Testis (tissue), 5 donors: Measurements from ENCODE around the gene DNHD1. TPM values are rescaled to one million over a fixed set of nuclear protein-coding genes. Genes with fewer than 3 reads are reported as not detected.

ENCODE experiments used
- DNase-seq: peaks from one replicate; pipeline ENCODE4 v3.0.0-alpha.2; 2019
- H3K27ac ChIP-seq, 2 donors: fragments of 200-600 bp; sonication (generic); one replicate each; pipeline ENCODE4 v1.5.1; 2019
- H3K27me3 ChIP-seq: fragments of 200-600 bp; sonication (generic); one replicate; pipeline ENCODE4 v1.5.1; 2019
- H3K36me3 ChIP-seq: fragments of 200-600 bp; sonication (generic); one replicate; pipeline ENCODE4 v1.5.1; 2017; ENCODE audit warnings: low read depth; ENCODE audit errors: missing control alignments
- H3K4me1 ChIP-seq: fragments of 200-600 bp; sonication (generic); one replicate; pipeline ENCODE4 v1.5.1; 2019
- H3K4me3 ChIP-seq, 2 donors: fragments of 200-600 bp; sonication (generic); one replicate each; pipeline ENCODE4 v1.5.1; 2017 to 2019
- H3K9me3 ChIP-seq: fragments of 200-600 bp; sonication (generic); one replicate; pipeline ENCODE4 v1.5.1; 2017
- POLR2A ChIP-seq: fragments of 450-650 bp; IDR thresholded peaks from one replicate; pipeline ENCODE4 v1.6.1; 2017; ENCODE audit warnings: antibody characterized with exemption, mild to moderate bottlenecking, moderate library complexity
- WGBS, 2 donors: methylation state at CpG; one replicate each; pipeline ENCODE4 v1.1.5; 2018; 5-methylcytosine and 5-hydroxymethylcytosine counted together
- intact Hi-C: fragments of 100-400 bp; cut with DNase I; formaldehyde crosslinking; loops from one replicate; pipeline ENCODE4 v1.15.1; 2023; ENCODE audit warnings: low total_unique reads
- long read RNA-seq, 2 donors: transcript quantifications; one replicate each; lab custom pipeline, GENCODE V29; 2026
- polyA plus RNA-seq: library from polyadenylated mRNA; stranded (reverse); fragments of 350-450 nt; fragmentation: Illumina TruSeq; extraction: RNeasy Lipid Tissue Mini Kit (QIAGEN cat#74804); gene quantifications from one replicate; pipeline ENCODE4 v1.2.3, GENCODE V29; 2014; ENCODE audit warnings: low read depth, low replicate concordance; ENCODE audit not compliant: insufficient read depth
- total RNA-seq, 2 donors: library from RNA; depleted of rRNA; stranded (reverse); fragments of >200 nt; gene quantifications; one replicate each; pipeline ENCODE4 v1.2.3, GENCODE V29; 2016
- TF ChIP-seq, protein P1 (sequence below), 3 experiments: fragments of 450-650 bp in 2 of 3; fragments of 200-600 bp in 1 of 3; sonication (generic) in 1 of 3; IDR thresholded peaks; one replicate each; pipeline ENCODE4 v1.5.1; 2016 to 2019; ENCODE audit warnings: antibody characterized with exemption in 3 of 3, mild to moderate bottlenecking in 2 of 3, moderate library complexity in 1 of 3

DNHD1 gene, protein sequence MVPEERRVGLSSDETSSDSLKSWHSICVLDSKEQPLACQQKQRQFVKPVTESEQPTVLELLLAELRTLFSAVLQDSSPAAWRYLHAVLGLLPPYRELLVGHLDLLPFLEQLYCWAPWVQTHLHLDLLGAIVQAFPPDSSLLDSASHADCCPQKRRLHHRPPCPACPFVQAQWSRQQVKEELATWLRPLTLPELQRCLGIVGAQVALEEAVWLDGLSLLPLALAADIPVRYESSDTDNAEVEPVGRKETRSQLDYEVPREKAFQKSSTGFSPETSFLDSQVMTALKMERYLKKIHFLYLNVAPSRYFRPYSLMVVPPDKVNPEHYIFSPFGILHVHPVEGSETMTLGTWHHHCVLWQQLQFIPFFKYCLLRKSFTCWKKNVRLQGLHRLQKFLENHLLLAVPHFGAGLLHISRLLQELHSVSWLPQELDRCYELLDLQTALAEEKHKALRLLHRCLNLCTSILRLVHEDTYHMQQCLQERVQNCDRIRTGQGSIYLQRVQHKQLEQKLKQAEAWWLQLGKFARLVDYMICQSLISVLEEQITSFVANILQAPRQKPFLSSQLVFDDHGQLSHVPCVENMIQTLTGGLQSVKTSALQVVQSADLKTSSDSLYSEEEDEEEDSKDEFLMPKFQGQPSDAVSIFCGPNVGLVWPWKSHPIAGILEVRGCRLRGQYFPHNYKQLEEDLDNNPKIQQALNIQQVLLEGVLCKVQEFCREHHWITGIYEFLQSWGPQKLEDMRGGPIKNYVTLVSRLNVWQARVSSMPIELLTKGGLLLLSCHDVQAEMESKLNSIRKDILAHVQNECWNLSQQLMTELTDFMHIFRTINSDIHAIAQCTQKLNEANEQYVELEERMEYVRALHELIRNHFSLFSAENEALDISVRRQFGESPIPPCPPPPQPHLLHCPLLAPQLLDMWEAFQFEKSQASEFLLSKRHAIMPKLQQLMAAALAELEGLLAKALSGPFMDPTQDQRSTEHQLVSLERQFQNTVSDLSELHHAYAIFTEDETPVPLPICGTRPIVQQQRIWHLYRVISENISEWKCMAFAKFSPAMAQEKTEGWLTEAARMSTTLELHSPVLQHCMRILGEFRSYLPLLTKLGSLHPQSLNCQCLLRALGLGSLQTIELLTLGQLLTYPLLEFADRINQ (N-terminal part only)
- total RNA-seq (100 to 1,000 TPM in 1 of 2 donors, 10 to 100 TPM in 1; 66.3 to 103 TPM), polyA plus RNA-seq (83.2 TPM)
- long read RNA-seq, donor 1, partial matches to known transcripts, result 0 of 1 reads
- long read RNA-seq, donor 1, other reads (novel, unspliced or antisense), result 0 of 1 reads
- long read RNA-seq, donor 2, partial matches to known transcripts, result 57 of 149 reads
- long read RNA-seq, donor 2, other reads (novel, unspliced or antisense), result 92 of 149 reads

- Histone ChIP-seq H3K36me3 (no peaks in the 10 kb centered on the region), H3K4me3 (peak within 1 kb of the TSS; percentile 34), H3K4me1 (peaks cover 5% of the 10 kb centered on the region), H3K9me3 (no peaks in the 10 kb centered on the region), H3K27me3 (no peaks in the 10 kb centered on the region), H3K27ac (no peak within 1 kb of the TSS)
- WGBS, 2 donors, result 27 to 43% methylated on average over 27 to 33 of the region's 33 CpGs
- no peak for TF ChIP-seq POLR2A
- TF ChIP-seq, protein P1, sequence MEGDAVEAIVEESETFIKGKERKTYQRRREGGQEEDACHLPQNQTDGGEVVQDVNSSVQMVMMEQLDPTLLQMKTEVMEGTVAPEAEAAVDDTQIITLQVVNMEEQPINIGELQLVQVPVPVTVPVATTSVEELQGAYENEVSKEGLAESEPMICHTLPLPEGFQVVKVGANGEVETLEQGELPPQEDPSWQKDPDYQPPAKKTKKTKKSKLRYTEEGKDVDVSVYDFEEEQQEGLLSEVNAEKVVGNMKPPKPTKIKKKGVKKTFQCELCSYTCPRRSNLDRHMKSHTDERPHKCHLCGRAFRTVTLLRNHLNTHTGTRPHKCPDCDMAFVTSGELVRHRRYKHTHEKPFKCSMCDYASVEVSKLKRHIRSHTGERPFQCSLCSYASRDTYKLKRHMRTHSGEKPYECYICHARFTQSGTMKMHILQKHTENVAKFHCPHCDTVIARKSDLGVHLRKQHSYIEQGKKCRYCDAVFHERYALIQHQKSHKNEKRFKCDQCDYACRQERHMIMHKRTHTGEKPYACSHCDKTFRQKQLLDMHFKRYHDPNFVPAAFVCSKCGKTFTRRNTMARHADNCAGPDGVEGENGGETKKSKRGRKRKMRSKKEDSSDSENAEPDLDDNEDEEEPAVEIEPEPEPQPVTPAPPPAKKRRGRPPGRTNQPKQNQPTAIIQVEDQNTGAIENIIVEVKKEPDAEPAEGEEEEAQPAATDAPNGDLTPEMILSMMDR (IDR thresholded peaks at IDR 0.05), result no peak
- intact Hi-C loops, result no loop called here
- DNase-seq, result no peak
Observed at GRCh38 chr11:6497069-6497839, at the start of gene DNHD1. Gene DNHD1, plus strand, starts transcription at chr11:6497280. Its CDS starts 936 bp downstream, at chr11:6498216.

DNA sequence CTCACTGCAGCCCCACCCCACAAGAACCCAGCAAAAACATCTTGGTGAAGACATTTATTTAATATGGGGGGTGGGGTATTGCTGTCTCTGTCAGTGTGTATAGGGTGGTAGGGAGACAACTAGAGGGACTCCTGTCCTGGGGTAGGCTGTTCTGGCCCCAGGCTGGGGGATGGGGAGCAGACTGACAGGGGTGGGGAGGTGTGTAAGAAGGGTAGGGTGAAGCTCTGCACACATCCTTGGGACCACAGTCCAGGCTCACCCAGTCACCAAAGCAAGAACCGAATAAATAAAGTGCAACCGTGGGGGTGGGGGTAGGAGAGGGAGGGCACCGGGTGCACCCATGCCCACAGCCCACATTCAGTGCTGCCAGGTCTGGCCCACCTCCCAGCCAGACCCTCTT, 48.5 kb upstream of the DNHD1 start:
- H3K4me3 ChIP-seq, result no peak overlapping the region
- no peak for TF ChIP-seq POLR2A
- TF ChIP-seq, protein P1 (IDR thresholded peaks at IDR 0.05), result no peak
- H3K27ac ChIP-seq, result no peak overlapping the region
- H3K9me3 ChIP-seq, result no peaks in the 10 kb centered on the region
- no peaks in the 10 kb centered on the region for H3K27me3 ChIP-seq
- 85 to 95% methylated on average over 3 of the region's 3 CpGs for WGBS, 2 donors
- intact Hi-C loops, result no loop called here
- H3K36me3 ChIP-seq, result no peaks in the 10 kb centered on the region
- H3K4me1 ChIP-seq, result no peaks in the 10 kb centered on the region
- DNase-seq, result no peak

DNA sequence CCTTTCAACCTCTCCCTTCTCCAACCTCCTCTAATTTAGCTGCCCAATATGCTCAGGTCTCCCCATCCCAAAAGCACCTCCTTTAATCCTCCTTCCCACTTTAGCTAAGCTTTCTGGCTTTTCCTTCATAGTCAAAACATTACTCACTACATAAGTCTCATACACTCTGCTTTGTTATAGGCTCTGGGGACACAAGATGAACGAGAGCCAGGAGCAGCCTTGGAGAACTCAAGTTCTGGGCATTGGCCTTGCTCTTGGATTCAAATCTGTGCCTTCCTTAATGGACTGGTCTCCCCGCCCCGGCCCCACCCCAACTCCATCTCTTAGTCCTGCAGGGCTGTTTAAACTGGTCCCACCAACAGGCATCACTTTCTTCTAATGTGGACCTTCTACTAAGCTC, 44.9 kb upstream of the DNHD1 start:
- no peaks in the 10 kb centered on the region for H3K4me1 ChIP-seq
- no peaks in the 10 kb centered on the region for H3K36me3 ChIP-seq
- no peak for TF ChIP-seq POLR2A
- TF ChIP-seq, protein P1 (IDR thresholded peaks at IDR 0.05), result no peak
- H3K27me3 ChIP-seq, result no peaks in the 10 kb centered on the region
- DNase-seq, result no peak
- no peak overlapping the region for H3K27ac ChIP-seq
- 84 to 91% methylated on average over 3 of the region's 3 CpGs for WGBS, 2 donors
- no peaks in the 10 kb centered on the region for H3K9me3 ChIP-seq
- intact Hi-C loops, result no loop called here
- no peak overlapping the region for H3K4me3 ChIP-seq

DNA sequence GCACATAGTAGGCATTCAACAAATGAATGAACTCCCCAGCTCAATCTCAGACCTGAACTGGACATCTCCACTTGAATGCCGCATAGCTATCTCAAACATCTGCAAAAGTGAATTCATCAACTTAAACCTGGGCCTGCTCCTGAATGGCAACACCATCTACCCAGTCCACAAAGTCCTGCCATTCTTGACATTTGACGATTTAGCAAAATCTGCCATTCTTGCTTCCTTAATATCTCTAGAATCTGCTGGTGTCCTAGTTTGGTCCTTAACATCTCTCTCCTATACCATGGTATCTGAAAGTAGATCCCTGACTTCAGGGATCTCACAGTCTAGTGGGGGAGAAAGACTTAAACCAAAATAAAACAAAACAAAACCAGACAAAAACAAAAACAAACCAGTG, 43.9 kb upstream of the DNHD1 start:
- DNase-seq, result no peak
- no peak for TF ChIP-seq POLR2A
- TF ChIP-seq, protein P1 (IDR thresholded peaks at IDR 0.05), result no peak
- H3K9me3 ChIP-seq, result no peaks in the 10 kb centered on the region
- 92 to 100% methylated on average over 2 of the region's 2 CpGs for WGBS, 2 donors
- H3K27ac ChIP-seq, result no peak overlapping the region
- no peaks in the 10 kb centered on the region for H3K27me3 ChIP-seq
- H3K4me3 ChIP-seq, result no peak overlapping the region
- no peaks in the 10 kb centered on the region for H3K36me3 ChIP-seq
- no peaks in the 10 kb centered on the region for H3K4me1 ChIP-seq
- intact Hi-C loops, result no loop called here
